ENCODE data around the gene CNOT11.
A peak's percentile ranks its signal among the peaks of the same experiment; 100 is the strongest.
"Not testable (repeated sequence)": the region's sequence is repeated elsewhere in the genome, so short reads cannot be mapped to it uniquely, and the experiment has no call there.

Gene CNOT11

GRCh38 chr2:101244373-101244772 is 8.3 kb upstream of the CNOT11 start:
- not testable (repeated sequence) for DNase-seq; H3K9me3 ChIP-seq (ENCODE audit: control insufficient read depth, low read length); H3K27me3 ChIP-seq (replicated peaks; ENCODE audit: control insufficient read depth, insufficient read depth, low read length, poor library complexity, severe bottlenecking); H3K4me3 ChIP-seq (ENCODE audit: insufficient read depth, low read depth, low read length, poor library complexity, severe bottlenecking); H3K27ac ChIP-seq (ENCODE audit: insufficient read depth, low read length, poor library complexity, severe bottlenecking); H3K36me3 ChIP-seq (ENCODE audit: control insufficient read depth, insufficient read depth, low read length); H3K4me1 ChIP-seq (ENCODE audit: control insufficient read depth, insufficient read depth, low read length, poor library complexity, severe bottlenecking)

- not testable (repeated sequence) for H3K36me3 ChIP-seq (ENCODE audit: control insufficient read depth, insufficient read depth, low read length); DNase-seq; H3K4me3 ChIP-seq (ENCODE audit: insufficient read depth, low read depth, low read length, poor library complexity, severe bottlenecking); H3K27me3 ChIP-seq (replicated peaks; ENCODE audit: control insufficient read depth, insufficient read depth, low read length, poor library complexity, severe bottlenecking); H3K9me3 ChIP-seq (ENCODE audit: control insufficient read depth, low read length); H3K4me1 ChIP-seq (ENCODE audit: control insufficient read depth, insufficient read depth, low read length, poor library complexity, severe bottlenecking); H3K27ac ChIP-seq (ENCODE audit: insufficient read depth, low read length, poor library complexity, severe bottlenecking)
Measured at GRCh38 chr2:101244899-101245298, 7.8 kb upstream of the CNOT11 start.

GRCh38 chr2:101245468-101245867 is 7.2 kb upstream of the CNOT11 start:
- not testable (repeated sequence) for H3K9me3 ChIP-seq (ENCODE audit: control insufficient read depth, low read length); H3K27ac ChIP-seq (ENCODE audit: insufficient read depth, low read length, poor library complexity, severe bottlenecking); H3K4me3 ChIP-seq (ENCODE audit: insufficient read depth, low read depth, low read length, poor library complexity, severe bottlenecking)

GRCh38 chr2:101248756-101249155 is 3.9 kb upstream of the CNOT11 start:
- DNase-seq; H3K36me3 ChIP-seq (ENCODE audit: control insufficient read depth, insufficient read depth, low read length); H3K4me3 ChIP-seq (ENCODE audit: insufficient read depth, low read depth, low read length, poor library complexity, severe bottlenecking); H3K9me3 ChIP-seq (ENCODE audit: control insufficient read depth, low read length); H3K27me3 ChIP-seq (replicated peaks; ENCODE audit: control insufficient read depth, insufficient read depth, low read length, poor library complexity, severe bottlenecking); H3K27ac ChIP-seq (ENCODE audit: insufficient read depth, low read length, poor library complexity, severe bottlenecking): not testable (repeated sequence)
- H3K4me1 ChIP-seq (ENCODE audit: control insufficient read depth, insufficient read depth, low read length, poor library complexity, severe bottlenecking) = peaks cover 11% of the 10 kb centered on the region

More at GRCh38 chr2:101245468-101245867, 7.2 kb upstream of the CNOT11 start:
- DNase-seq; H3K27me3 ChIP-seq (replicated peaks; ENCODE audit: control insufficient read depth, insufficient read depth, low read length, poor library complexity, severe bottlenecking); H3K4me1 ChIP-seq (ENCODE audit: control insufficient read depth, insufficient read depth, low read length, poor library complexity, severe bottlenecking); H3K36me3 ChIP-seq (ENCODE audit: control insufficient read depth, insufficient read depth, low read length): not testable (repeated sequence)

GRCh38 chr2:101249826-101250225 is 2.9 kb upstream of the CNOT11 start:
- Histone ChIP-seq H3K27ac (ENCODE audit: insufficient read depth, low read length, poor library complexity, severe bottlenecking) (no peak overlapping the region), H3K4me3 (ENCODE audit: insufficient read depth, low read depth, low read length, poor library complexity, severe bottlenecking) (no peak overlapping the region), H3K4me1 (ENCODE audit: control insufficient read depth, insufficient read depth, low read length, poor library complexity, severe bottlenecking) (peaks cover 19% of the 10 kb centered on the region), H3K36me3 (ENCODE audit: control insufficient read depth, insufficient read depth, low read length) (no peaks in the 10 kb centered on the region), H3K27me3 (replicated peaks; ENCODE audit: control insufficient read depth, insufficient read depth, low read length, poor library complexity, severe bottlenecking) (no peaks in the 10 kb centered on the region), H3K9me3 (ENCODE audit: control insufficient read depth, low read length) (no peaks in the 10 kb centered on the region)
- DNase-seq = no peak

- not testable (repeated sequence) for H3K27ac ChIP-seq (ENCODE audit: insufficient read depth, low read length, poor library complexity, severe bottlenecking); H3K27me3 ChIP-seq (replicated peaks; ENCODE audit: control insufficient read depth, insufficient read depth, low read length, poor library complexity, severe bottlenecking); H3K9me3 ChIP-seq (ENCODE audit: control insufficient read depth, low read length); H3K4me3 ChIP-seq (ENCODE audit: insufficient read depth, low read depth, low read length, poor library complexity, severe bottlenecking); H3K36me3 ChIP-seq (ENCODE audit: control insufficient read depth, insufficient read depth, low read length); DNase-seq
- H3K4me1 ChIP-seq (ENCODE audit: control insufficient read depth, insufficient read depth, low read length, poor library complexity, severe bottlenecking) = peaks cover 19% of the 10 kb centered on the region
Measured at GRCh38 chr2:101251246-101251781, 1.4 kb upstream of the CNOT11 start.

- peak in 2 of 3 donors; percentile 12 to 25 for DNase-seq
- Histone ChIP-seq H3K4me3 (ENCODE audit: insufficient read depth, low read depth, low read length, poor library complexity, severe bottlenecking) (peak overlapping the region; percentile 98), H3K4me1 (ENCODE audit: control insufficient read depth, insufficient read depth, low read length, poor library complexity, severe bottlenecking) (peaks cover 19% of the 10 kb centered on the region), H3K27me3 (replicated peaks; ENCODE audit: control insufficient read depth, insufficient read depth, low read length, poor library complexity, severe bottlenecking) (no peaks in the 10 kb centered on the region), H3K9me3 (ENCODE audit: control insufficient read depth, low read length) (no peaks in the 10 kb centered on the region), H3K27ac (ENCODE audit: insufficient read depth, low read length, poor library complexity, severe bottlenecking) (peak overlapping the region; percentile 97), H3K36me3 (ENCODE audit: control insufficient read depth, insufficient read depth, low read length) (no peaks in the 10 kb centered on the region)
Measured at GRCh38 chr2:101251844-101252407, 760 bp upstream of the CNOT11 start.

GRCh38 chr2:101253013-101253702 is 472 bp downstream of the CNOT11 start:
- peak; percentile 67 to 74 (median 71) for DNase-seq
- no peaks in the 10 kb centered on the region for H3K27me3 ChIP-seq (replicated peaks; ENCODE audit: control insufficient read depth, insufficient read depth, low read length, poor library complexity, severe bottlenecking)
- H3K27ac ChIP-seq (ENCODE audit: insufficient read depth, low read length, poor library complexity, severe bottlenecking) = peak overlapping the region; percentile 97
- peak overlapping the region; percentile 98 for H3K4me3 ChIP-seq (ENCODE audit: insufficient read depth, low read depth, low read length, poor library complexity, severe bottlenecking)
- no peaks in the 10 kb centered on the region for H3K9me3 ChIP-seq (ENCODE audit: control insufficient read depth, low read length)
- H3K4me1 ChIP-seq (ENCODE audit: control insufficient read depth, insufficient read depth, low read length, poor library complexity, severe bottlenecking) = peaks cover 19% of the 10 kb centered on the region
- H3K36me3 ChIP-seq (ENCODE audit: control insufficient read depth, insufficient read depth, low read length) = peaks cover 6% of the 10 kb centered on the region

- Histone ChIP-seq H3K4me3 (ENCODE audit: insufficient read depth, low read depth, low read length, poor library complexity, severe bottlenecking) (peak overlapping the region; percentile 98), H3K4me1 (ENCODE audit: control insufficient read depth, insufficient read depth, low read length, poor library complexity, severe bottlenecking) (peaks cover 19% of the 10 kb centered on the region), H3K27ac (ENCODE audit: insufficient read depth, low read length, poor library complexity, severe bottlenecking) (peak overlapping the region; percentile 97), H3K9me3 (ENCODE audit: control insufficient read depth, low read length) (no peaks in the 10 kb centered on the region), H3K36me3 (ENCODE audit: control insufficient read depth, insufficient read depth, low read length) (peaks cover 11% of the 10 kb centered on the region), H3K27me3 (replicated peaks; ENCODE audit: control insufficient read depth, insufficient read depth, low read length, poor library complexity, severe bottlenecking) (no peaks in the 10 kb centered on the region)
- no peak for DNase-seq
Measured at GRCh38 chr2:101253703-101254450, 1.2 kb downstream of the CNOT11 start.

- Histone ChIP-seq H3K27me3 (replicated peaks; ENCODE audit: control insufficient read depth, insufficient read depth, low read length, poor library complexity, severe bottlenecking) (no peaks in the 10 kb centered on the region), H3K4me3 (ENCODE audit: insufficient read depth, low read depth, low read length, poor library complexity, severe bottlenecking) (no peak overlapping the region), H3K36me3 (ENCODE audit: control insufficient read depth, insufficient read depth, low read length) (peaks cover 19% of the 10 kb centered on the region), H3K27ac (ENCODE audit: insufficient read depth, low read length, poor library complexity, severe bottlenecking) (no peak overlapping the region), H3K4me1 (ENCODE audit: control insufficient read depth, insufficient read depth, low read length, poor library complexity, severe bottlenecking) (peaks cover 19% of the 10 kb centered on the region), H3K9me3 (ENCODE audit: control insufficient read depth, low read length) (no peaks in the 10 kb centered on the region)
- DNase-seq = no peak
Measured at GRCh38 chr2:101255501-101255900, 2.8 kb downstream of the CNOT11 start.
